Calu3 (cell line): ENCODE results near the gene ERCC4. TPM values are rescaled to one million over a fixed set of nuclear protein-coding genes. Genes with fewer than 3 reads are reported as not detected.

Source experiments
- BruUV-seq: library from RNA; stranded (reverse); fragments of 400-500 nt; replicated peaks from 2 replicates; lab custom pipeline; 2021; lab: Mats Ljungman, UMichigan
- CTCF ChIA-PET: fragments of 300-600 bp; sonication (Branson Sonifier 250); formaldehyde crosslinking; loops from one replicate; lab custom pipeline; 2022; ENCODE audit warnings: antibody characterized with exemption; lab: Charles Lee
- DNase-seq: peaks from one replicate; pipeline ENCODE4 v3.0.0; 2022
- H3K27ac Mint-ChIP-seq: one replicate; pipeline ENCODE4 v1.8.0; 2022; ENCODE audit warnings: mixed read lengths; ENCODE audit not compliant: unreplicated experiment
- H3K27me3 Mint-ChIP-seq: one replicate; pipeline ENCODE4 v1.8.0; 2022; ENCODE audit warnings: mixed read lengths; ENCODE audit not compliant: unreplicated experiment
- H3K36me3 Mint-ChIP-seq: one replicate; pipeline ENCODE4 v1.8.0; 2022; ENCODE audit warnings: mild to moderate bottlenecking, moderate library complexity, mixed read lengths; ENCODE audit not compliant: insufficient read depth, unreplicated experiment
- H3K4me1 Mint-ChIP-seq: one replicate; pipeline ENCODE4 v1.8.0; 2022; ENCODE audit warnings: mild to moderate bottlenecking, low read depth, mixed read lengths; ENCODE audit not compliant: unreplicated experiment
- H3K4me3 Mint-ChIP-seq: one replicate; pipeline ENCODE4 v1.8.0; 2022; ENCODE audit warnings: mild to moderate bottlenecking, low read depth, moderate library complexity, mixed read lengths; ENCODE audit not compliant: unreplicated experiment
- H3K9me3 Mint-ChIP-seq: one replicate; pipeline ENCODE4 v1.8.0; 2022; ENCODE audit warnings: low read depth, mixed read lengths; ENCODE audit not compliant: unreplicated experiment
- intact Hi-C: fragments of 100-400 bp; cut with micrococcal nuclease; formaldehyde crosslinking; loops from one replicate; pipeline ENCODE4 v1.10.0; 2022; ENCODE audit not compliant: unreplicated experiment
- total RNA-seq: library from RNA; stranded (reverse); gene quantifications from 2 replicates; pipeline ENCODE4 v1.2.3, GENCODE V29; 2022
- TF ChIP-seq, protein P1 (sequence below): fragments of 200-600 bp; IDR thresholded peaks from one replicate; pipeline ENCODE4 v1.8.0; 2022; ENCODE audit warnings: antibody characterized with exemption; ENCODE audit not compliant: unreplicated experiment

ERCC4 gene
- total RNA-seq, 1 experiment from 2014 or later, result 21.1 TPM

DNA sequence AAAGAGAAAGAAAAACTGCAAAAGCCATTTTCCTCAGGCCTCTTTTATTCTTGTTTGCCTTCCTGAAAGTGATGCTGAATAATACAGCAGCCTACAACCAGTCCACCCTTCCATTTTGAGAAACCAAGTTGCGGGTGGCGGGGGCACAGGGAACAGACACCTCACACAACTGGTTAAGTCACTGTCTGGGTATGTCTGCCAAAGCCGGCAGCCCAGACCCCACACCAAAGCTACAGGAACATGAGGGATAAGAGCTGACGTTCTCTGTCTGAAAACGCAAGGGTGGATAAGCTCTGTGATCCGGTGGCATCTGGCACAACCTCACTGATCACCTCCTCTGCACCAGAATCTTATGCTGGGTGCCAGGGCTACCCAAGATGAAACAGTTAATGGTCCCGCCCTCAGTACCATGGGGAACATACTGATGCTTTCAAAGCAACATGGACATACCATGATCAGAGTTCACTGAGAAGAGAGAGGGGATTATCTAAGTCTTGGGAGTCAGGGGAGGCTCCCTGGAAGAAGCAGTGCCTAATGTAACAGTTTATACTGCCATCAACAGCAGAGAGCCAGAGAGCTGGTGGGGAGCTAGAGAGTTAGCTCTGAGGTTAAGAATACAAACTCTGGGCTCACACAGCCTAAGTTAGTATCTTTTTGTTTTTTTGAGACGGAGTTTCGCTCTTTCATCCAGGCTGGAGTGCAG, 53.5 kb downstream of the ERCC4 start:
- DNase-seq, result no peak
- TF ChIP-seq, protein P1, sequence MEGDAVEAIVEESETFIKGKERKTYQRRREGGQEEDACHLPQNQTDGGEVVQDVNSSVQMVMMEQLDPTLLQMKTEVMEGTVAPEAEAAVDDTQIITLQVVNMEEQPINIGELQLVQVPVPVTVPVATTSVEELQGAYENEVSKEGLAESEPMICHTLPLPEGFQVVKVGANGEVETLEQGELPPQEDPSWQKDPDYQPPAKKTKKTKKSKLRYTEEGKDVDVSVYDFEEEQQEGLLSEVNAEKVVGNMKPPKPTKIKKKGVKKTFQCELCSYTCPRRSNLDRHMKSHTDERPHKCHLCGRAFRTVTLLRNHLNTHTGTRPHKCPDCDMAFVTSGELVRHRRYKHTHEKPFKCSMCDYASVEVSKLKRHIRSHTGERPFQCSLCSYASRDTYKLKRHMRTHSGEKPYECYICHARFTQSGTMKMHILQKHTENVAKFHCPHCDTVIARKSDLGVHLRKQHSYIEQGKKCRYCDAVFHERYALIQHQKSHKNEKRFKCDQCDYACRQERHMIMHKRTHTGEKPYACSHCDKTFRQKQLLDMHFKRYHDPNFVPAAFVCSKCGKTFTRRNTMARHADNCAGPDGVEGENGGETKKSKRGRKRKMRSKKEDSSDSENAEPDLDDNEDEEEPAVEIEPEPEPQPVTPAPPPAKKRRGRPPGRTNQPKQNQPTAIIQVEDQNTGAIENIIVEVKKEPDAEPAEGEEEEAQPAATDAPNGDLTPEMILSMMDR, result no peak

GRCh38 chr16:13977177-13977576, 57.2 kb downstream of the ERCC4 start:
- Mint-ChIP-seq H3K4me1 (no peaks in the 10 kb centered on the region), H3K36me3 (no peaks in the 10 kb centered on the region), H3K27ac (no peak overlapping the region), H3K9me3 (peaks cover 8% of the 10 kb centered on the region), H3K4me3 (no peak overlapping the region), H3K27me3 (no peaks in the 10 kb centered on the region)
- TF ChIP-seq, protein P1, result no peak
- CTCF ChIA-PET, result interaction anchor here (1.2 kb wide), 1 partner anchor 272 kb away, joined by 3 read pairs; no protein-coding TSS in a partner anchor
- DNase-seq, result no peak
- intact Hi-C loops, result no loop called here
- BruUV-seq, result no TSS peak

More for the DNA sequence above, 53.5 kb downstream of the ERCC4 start:
- Mint-ChIP-seq H3K27me3 (no peaks in the 10 kb centered on the region), H3K27ac (no peak overlapping the region), H3K36me3 (no peaks in the 10 kb centered on the region), H3K4me3 (no peak overlapping the region), H3K4me1 (no peaks in the 10 kb centered on the region), H3K9me3 (peaks cover 4% of the 10 kb centered on the region)
- CTCF ChIA-PET, result interaction anchor here (0.6 to 1.1 kb wide), 2 partner anchors 37 to 47 kb away, joined by 3 to 6 read pairs; no protein-coding TSS in a partner anchor
- intact Hi-C loops, result no loop called here
- BruUV-seq, result no TSS peak

GRCh38 chr16:13982451-13982850, 62.5 kb downstream of the ERCC4 start:
- Mint-ChIP-seq H3K9me3 (peaks cover 7% of the 10 kb centered on the region), H3K36me3 (no peaks in the 10 kb centered on the region), H3K27ac (no peak overlapping the region)

DNA sequence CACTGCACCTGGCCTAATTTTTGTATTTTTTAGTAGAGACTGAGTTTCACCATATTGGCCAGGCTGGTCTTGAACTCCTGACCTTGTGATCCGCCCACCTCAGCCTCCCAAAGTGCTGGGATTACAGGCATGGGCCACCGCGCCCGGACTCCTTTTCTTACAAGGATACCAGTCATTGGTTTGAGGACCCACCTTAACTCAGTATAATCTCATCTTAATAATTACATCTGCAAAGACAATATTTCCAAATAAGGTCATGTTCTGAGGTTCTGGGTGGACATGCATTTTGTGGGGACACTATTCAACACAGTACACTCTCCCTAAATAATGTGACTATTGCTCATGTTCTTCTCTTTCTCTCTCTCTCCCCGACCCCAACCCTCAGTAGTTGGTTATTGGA, 63.7 kb downstream of the ERCC4 start:
- CTCF ChIA-PET, result interaction anchor here (0.7 kb wide), 1 partner anchor 17 kb away, joined by 5 read pairs; no protein-coding TSS in a partner anchor
- Mint-ChIP-seq H3K4me1 (no peaks in the 10 kb centered on the region), H3K4me3 (no peak overlapping the region), H3K27ac (no peak overlapping the region), H3K27me3 (no peaks in the 10 kb centered on the region), H3K9me3 (peaks cover 7% of the 10 kb centered on the region), H3K36me3 (no peaks in the 10 kb centered on the region)
- no peak for DNase-seq
- intact Hi-C loops, result no loop called here
- BruUV-seq, result no TSS peak
- TF ChIP-seq, protein P1, result no peak

More at GRCh38 chr16:13982451-13982850, 62.5 kb downstream of the ERCC4 start:
- BruUV-seq, result no TSS peak
- Mint-ChIP-seq H3K4me1 (no peaks in the 10 kb centered on the region), H3K27me3 (no peaks in the 10 kb centered on the region), H3K4me3 (no peak overlapping the region)
- TF ChIP-seq, protein P1, result no peak
- intact Hi-C loops, result no loop called here
- CTCF ChIA-PET, result no interaction called here
- no peak for DNase-seq
